H1 (cell line): ENCODE results near the gene GPR160. TPM values are rescaled to one million over a fixed set of nuclear protein-coding genes. Genes with fewer than 3 reads are reported as not detected.

Experiments
- CTCF ChIA-PET: fragments of 300-600 bp; sonication (Branson Sonifier 250); formaldehyde crosslinking; loops from one replicate; lab custom pipeline; 2021; ENCODE audit not compliant: partially characterized antibody; lab: Charles Lee
- POLR2A ChIA-PET: fragments of 300-600 bp; sonication (Branson Sonifier 250); formaldehyde crosslinking; loops from one replicate; lab custom pipeline; 2021; ENCODE audit warnings: inconsistent platforms; ENCODE audit not compliant: partially characterized antibody; lab: Charles Lee
- DNase-seq, 2 experiments: peaks; one replicate each; pipeline versions ENCODE4 v3.0.0 to v3.0.0-alpha.2; 2010 to 2022; ENCODE audit warnings: low spot score in 2 of 2, low read depth in 1 of 2, mixed read lengths in 1 of 2
- FAIRE-seq: peaks from 2 replicates; lab custom pipeline; 2011; peaks lifted over from hg19 to GRCh38; lab: Jason Lieb, UNC
- H2AFZ ChIP-seq: 2 replicates; pipeline ENCODE4 v1.8.1; 2012; ENCODE audit warnings: low read length, inconsistent platforms
- H2AK5ac ChIP-seq: 2 replicates; pipeline ENCODE4 v1.6.1; 2013; ENCODE audit warnings: low read depth, low read length
- H2BK120ac ChIP-seq: replicated peaks from 2 replicates; pipeline ENCODE3; 2013; ENCODE audit warnings: low read depth, low read length, inconsistent platforms
- H2BK12ac ChIP-seq: 2 replicates; pipeline ENCODE4 v1.6.1; 2013; ENCODE audit warnings: low read depth, low read length
- H2BK15ac ChIP-seq: 2 replicates; pipeline ENCODE4 v1.6.1; 2013; ENCODE audit warnings: low read length
- H2BK20ac ChIP-seq: 2 replicates; pipeline ENCODE4 v1.6.1; 2013; ENCODE audit warnings: low read length
- H2BK5ac ChIP-seq: 2 replicates; pipeline ENCODE4 v1.6.1; 2013; ENCODE audit warnings: low read depth, low read length
- H3K14ac ChIP-seq: 2 replicates; pipeline ENCODE4 v1.6.1; 2013; ENCODE audit warnings: inconsistent platforms; ENCODE audit not compliant: insufficient read length
- H3K18ac ChIP-seq: 2 replicates; pipeline ENCODE4 v1.6.1; 2013; ENCODE audit warnings: low read length; ENCODE audit errors: extremely low read depth
- H3K23ac ChIP-seq: 2 replicates; pipeline ENCODE4 v1.6.1; 2013; ENCODE audit warnings: inconsistent platforms; ENCODE audit not compliant: insufficient read length
- H3K23me2 ChIP-seq: 2 replicates; pipeline ENCODE4 v1.6.1; 2013; ENCODE audit warnings: low read depth, low read length
- H3K27ac ChIP-seq: 2 replicates; pipeline ENCODE4 v1.6.1; 2011; ENCODE audit warnings: low read depth, low read length, inconsistent platforms
- H3K27me3 ChIP-seq, 4 experiments: replicated peaks in 1 of 4; 1 replicate in 1 of 4; 2 replicates in 3 of 4; pipeline versions ENCODE4 v1.6.1 to v1.8.1; 2011 to 2013; ENCODE audit warnings: low read length in 3 of 4, mild to moderate bottlenecking in 3 of 4, inconsistent platforms in 2 of 4, mixed read lengths in 2 of 4, moderate library complexity in 1 of 4; ENCODE audit not compliant: control insufficient read depth in 3 of 4, insufficient read depth in 3 of 4; ENCODE audit errors: extremely low read depth in 1 of 4
- H3K36me3 ChIP-seq, 4 experiments: 2 replicates each; pipeline versions ENCODE4 v1.6.1 to v1.8.1; 2011 to 2013; ENCODE audit warnings: mild to moderate bottlenecking in 4 of 4, low read length in 3 of 4, moderate library complexity in 2 of 4, control low read depth in 1 of 4, inconsistent platforms in 1 of 4; ENCODE audit not compliant: insufficient read depth in 4 of 4, control insufficient read depth in 2 of 4
- H3K4ac ChIP-seq: replicated peaks from 2 replicates; pipeline ENCODE3; 2013; ENCODE audit warnings: low read length, low read depth, mixed read lengths, inconsistent platforms; ENCODE audit not compliant: insufficient read length
- H3K4me1 ChIP-seq, 4 experiments: replicated peaks in 1 of 4; 1 replicate in 1 of 4; 2 replicates in 3 of 4; pipeline versions ENCODE4 v1.6.1 to v1.8.1; 2011 to 2013; ENCODE audit warnings: low read length in 3 of 4, inconsistent platforms in 2 of 4, mixed read lengths in 1 of 4; ENCODE audit not compliant: insufficient read depth in 4 of 4, control insufficient read depth in 3 of 4
- H3K4me2 ChIP-seq, 2 experiments: 2 replicates each; pipeline versions ENCODE4 v1.6.1 to v1.8.1; 2011 to 2013; ENCODE audit warnings: low read depth in 2 of 2, low read length in 2 of 2, control low read depth in 1 of 2, inconsistent platforms in 1 of 2, mild to moderate bottlenecking in 1 of 2; ENCODE audit not compliant: insufficient read depth in 1 of 2
- H3K4me3 ChIP-seq, 4 experiments: fragments of 200-600, 300-600 bp in 1 of 4; sonication (generic), shearing (Covaris generic), sonication (Bioruptor Twin) in 1 of 4; 2 replicates each; pipeline versions ENCODE4 v1.5.1 to v1.8.1; 2011 to 2016; ENCODE audit warnings: low read length in 4 of 4, low read depth in 3 of 4, control low read depth in 2 of 4, inconsistent platforms in 2 of 4, mild to moderate bottlenecking in 2 of 4, mixed read lengths in 1 of 4, moderate library complexity in 1 of 4; ENCODE audit not compliant: insufficient read depth in 2 of 4; ENCODE audit errors: extremely low read depth in 1 of 4
- H3K56ac ChIP-seq: replicated peaks from 2 replicates; pipeline ENCODE3; 2013; ENCODE audit warnings: low read depth, mild to moderate bottlenecking, mixed read lengths, low read length, inconsistent platforms; ENCODE audit not compliant: insufficient read length
- H3K79me1 ChIP-seq: 2 replicates; pipeline ENCODE4 v1.6.1; 2013; ENCODE audit warnings: low read depth, low read length, control low read depth
- H3K79me2 ChIP-seq, 2 experiments: 2 replicates each; pipeline versions ENCODE4 v1.6.1 to v1.8.1; 2012 to 2013; ENCODE audit warnings: low read length in 2 of 2, mild to moderate bottlenecking in 2 of 2, inconsistent platforms in 1 of 2; ENCODE audit not compliant: insufficient read depth in 2 of 2, control insufficient read depth in 1 of 2
- H3K9ac ChIP-seq, 4 experiments: replicated peaks in 1 of 4; 1 replicate in 1 of 4; 2 replicates in 3 of 4; pipeline versions ENCODE4 v1.6.1 to v1.8.1; 2011 to 2013; ENCODE audit warnings: low read depth in 3 of 4, low read length in 3 of 4, control low read depth in 2 of 4, mild to moderate bottlenecking in 2 of 4, moderate library complexity in 2 of 4, inconsistent platforms in 1 of 4; ENCODE audit errors: extremely low read depth in 1 of 4
- H3K9me3 ChIP-seq, 2 experiments: 2 replicates each; pipeline versions ENCODE4 v1.6.1 to v1.8.1; 2012 to 2013; ENCODE audit warnings: mild to moderate bottlenecking in 2 of 2, moderate library complexity in 2 of 2, control low read depth in 1 of 2, inconsistent platforms in 1 of 2, low read depth in 1 of 2, low read length in 1 of 2, mixed read lengths in 1 of 2; ENCODE audit not compliant: insufficient read depth in 2 of 2
- H4K20me1 ChIP-seq, 2 experiments: replicated peaks in 1 of 2; 2 replicates each; pipeline versions ENCODE3 to v1.8.1; 2011 to 2013; ENCODE audit warnings: inconsistent platforms in 2 of 2, low read length in 2 of 2, mild to moderate bottlenecking in 1 of 2; ENCODE audit not compliant: insufficient read depth in 2 of 2, control insufficient read depth in 1 of 2
- H4K5ac ChIP-seq: 2 replicates; pipeline ENCODE4 v1.6.1; 2013; ENCODE audit warnings: low read length, low read depth, mixed read lengths, inconsistent platforms; ENCODE audit not compliant: insufficient read length
- H4K8ac ChIP-seq: 2 replicates; pipeline ENCODE4 v1.8.0; 2013; ENCODE audit warnings: mild to moderate bottlenecking, moderate library complexity, low read length, inconsistent platforms; ENCODE audit not compliant: insufficient read depth; ENCODE audit errors: extremely low read depth
- H4K91ac ChIP-seq: replicated peaks from 2 replicates; pipeline ENCODE3; 2013; ENCODE audit warnings: low read length, mixed read lengths, inconsistent platforms; ENCODE audit not compliant: insufficient read length
- E2F6 ChIP-seq: IDR thresholded peaks from 2 replicates; pipeline ENCODE4 v1.6.1; 2012; ENCODE audit warnings: inconsistent platforms
- EZH2 ChIP-seq: fragments of 200-600 bp; sonication (generic); IDR thresholded peaks from 2 replicates; pipeline ENCODE4 v1.7.1; 2012; ENCODE audit warnings: low read depth, mild to moderate bottlenecking, moderate library complexity, low read length, inconsistent platforms; ENCODE audit not compliant: severe bottlenecking
- NANOG ChIP-seq: IDR thresholded peaks from 2 replicates; pipeline ENCODE4 v1.6.1; 2011; ENCODE audit warnings: low read length, low read depth, mild to moderate bottlenecking, inconsistent platforms; ENCODE audit not compliant: insufficient read depth, poor library complexity, severe bottlenecking
- PHF8 ChIP-seq: fragments of 200-600 bp; sonication (generic); conservative IDR thresholded peaks from 2 replicates; pipeline ENCODE4 v1.7.1; 2012; ENCODE audit warnings: low read depth, mild to moderate bottlenecking, inconsistent platforms, low read length, moderate library complexity
- SIN3A ChIP-seq, 2 experiments: IDR thresholded peaks in 1 of 2; conservative IDR thresholded peaks in 1 of 2; 2 replicates each; pipeline ENCODE4 v1.6.1; 2011 to 2012; ENCODE audit warnings: low read length in 2 of 2, improper control_type of control experiment in 1 of 2, low read depth in 1 of 2, mild to moderate bottlenecking in 1 of 2
- SP1 ChIP-seq: IDR thresholded peaks from 2 replicates; pipeline ENCODE4 v1.6.1; 2011; ENCODE audit warnings: low read depth, low read length
- SRF ChIP-seq: IDR thresholded peaks from 2 replicates; pipeline ENCODE4 v1.6.1; 2011; ENCODE audit warnings: mild to moderate bottlenecking, low read depth, low read length, moderate library complexity
- TAF1 ChIP-seq: IDR thresholded peaks from 2 replicates; pipeline ENCODE4 v1.6.1; 2011; ENCODE audit warnings: mild to moderate bottlenecking, low read depth, low read length
- WGBS, 2 experiments: shearing (Covaris generic) in 1 of 2; methylation state at CpG; one replicate each; pipeline versions ENCODE4 v1.1.6 to v1.1.7; 2013 to 2015; ENCODE audit warnings: low lambda C conversion rate in 2 of 2, mixed read lengths in 2 of 2, inconsistent platforms in 1 of 2, low coverage in 1 of 2, missing lambda C conversion rate in 1 of 2; ENCODE audit not compliant: insufficient replicate concordance in 2 of 2, insufficient coverage in 1 of 2, insufficient read length in 1 of 2; ENCODE audit errors: extremely low coverage in 1 of 2, missing lambda C conversion rate in 1 of 2; 5-methylcytosine and 5-hydroxymethylcytosine counted together
- polyA plus RNA-seq, 7 experiments: library from polyadenylated mRNA; depleted of rRNA in 3 of 7; stranded (reverse) in 5 of 7; unstranded in 2 of 7; fragments of >200 nt in 5 of 7; fragments of 200-250 nt in 2 of 7; gene quantifications; 1 replicate in 5 of 7; 2 replicates in 1 of 7; 4 replicates in 1 of 7; pipeline versions ENCODE4 v1.2.1 to v1.2.3, GENCODE V29; 2011 to 2013; ENCODE audit warnings: missing spikeins in 2 of 7, mixed read lengths in 2 of 7
- total RNA-seq: library from RNA; stranded (reverse); fragmentation: NEBNext Ultra II Directional; extraction: Animal tissue kit (Norgen Biotek cat#: 25700); gene quantifications from 2 replicates; pipeline ENCODE4 v1.2.1, GENCODE V29; 2021

The GPR160 gene
- total and polyA plus RNA-seq, 2 of the 8 experiments (the other 6 are each of a cell fraction or from before 2014, with no cell fraction given), result 14.3 to 16.6 TPM

GRCh38 chr3:170022336-170022735 lies 15.5 kb upstream of the GPR160 start:
- H3K79me2 ChIP-seq, result no peaks in the 10 kb centered on the region
- H3K36me3 ChIP-seq, result no peaks in the 10 kb centered on the region
- H4K5ac ChIP-seq, result no peak overlapping the region
- H2BK120ac ChIP-seq, result no peak overlapping the region
- no peaks in the 10 kb centered on the region for H3K79me1 ChIP-seq
- no peaks in the 10 kb centered on the region for H3K9me3 ChIP-seq
- no peak overlapping the region for H4K8ac ChIP-seq
- ChIA-PET POLR2A (no interaction called here), CTCF (interaction anchor here (0.9 to 5.1 kb wide), 15 partner anchors 11 to 199 kb away, joined by 3 to 42 read pairs (median 4); no protein-coding TSS in a partner anchor)
- DNase-seq (no peak), FAIRE-seq (no peak)
- no peaks in the 10 kb centered on the region for H3K27me3 ChIP-seq
- H3K18ac ChIP-seq, result no peak overlapping the region
- no peak overlapping the region for H3K14ac ChIP-seq
- no peak overlapping the region for H2BK5ac ChIP-seq
- H4K20me1 ChIP-seq, result no peaks in the 10 kb centered on the region
- H2BK15ac ChIP-seq, result no peak overlapping the region
- H3K4me3 ChIP-seq, result no peak overlapping the region
- no peak overlapping the region for H3K23ac ChIP-seq
- TF ChIP-seq SRF (no peak), SIN3A (conservative IDR thresholded peaks at IDR 0.05 in 1 of 2, IDR thresholded peaks at IDR 0.05 in 1 of 2; ENCODE audit: low read depth in 1 of 2, low read length in 2 of 2) (no peak), NANOG (no peak), PHF8 (no peak), TAF1 (no peak), E2F6 (no peak), EZH2 (no peak), SP1 (no peak)
- H3K56ac ChIP-seq, result no peak overlapping the region
- no peak overlapping the region for H2BK20ac ChIP-seq
- H2AFZ ChIP-seq, result no peak overlapping the region
- H3K23me2 ChIP-seq, result no peaks in the 10 kb centered on the region
- H3K4ac ChIP-seq, result no peak overlapping the region
- no peak overlapping the region for H2AK5ac ChIP-seq
- no peak overlapping the region for H2BK12ac ChIP-seq
- H3K4me2 ChIP-seq, result no peak overlapping the region
- WGBS, 2 experiments, result 96% methylated on average over 4 of the region's 4 CpGs; no CpG with 5 or more reads in 1 of the 2 experiments
- H3K9ac ChIP-seq, result no peak overlapping the region
- H3K27ac ChIP-seq, result no peak overlapping the region
- no peaks in the 10 kb centered on the region for H3K4me1 ChIP-seq
- no peak overlapping the region for H4K91ac ChIP-seq
